Testis (tissue), 2 donors: ENCODE results near the gene PDGFB.

Source experiments
- CTCF ChIP-seq, 3 experiments: fragments of 450-650 bp in 2 of 3; fragments of 200-600 bp in 1 of 3; sonication (generic) in 1 of 3; IDR thresholded peaks; one replicate each; pipeline ENCODE4 v1.5.1; 2016 to 2019; ENCODE audit warnings: antibody characterized with exemption in 3 of 3, mild to moderate bottlenecking in 2 of 3, moderate library complexity in 1 of 3
- POLR2A ChIP-seq: fragments of 450-650 bp; IDR thresholded peaks from one replicate; pipeline ENCODE4 v1.6.1; 2017; ENCODE audit warnings: antibody characterized with exemption, mild to moderate bottlenecking, moderate library complexity

- TF ChIP-seq CTCF (IDR thresholded peaks at IDR 0.05) (no peak), POLR2A (no peak)
Observed at GRCh38 chr22:39176714-39177455, 67.9 kb downstream of the PDGFB start.
